HG03442 (cell line): ENCODE data around the gene CFAP221.

ENCODE experiments used
- ATAC-seq: cut with Tn5 transposase; IDR thresholded peaks from one replicate; pipeline ENCODE4 v1.9.1; 2021; ENCODE audit warnings: mild to moderate bottlenecking, moderate library complexity; ENCODE audit not compliant: unreplicated experiment

Gene CFAP221

GRCh38 chr2:119679526-119679837 is 135.2 kb downstream of the CFAP221 start:
- no peak for ATAC-seq

GRCh38 chr2:119679846-119680245 is 135.6 kb downstream of the CFAP221 start:
- ATAC-seq = no peak

GRCh38 chr2:119680457-119681202 is 136.4 kb downstream of the CFAP221 start:
- no peak for ATAC-seq

- no peak for ATAC-seq
Measured at GRCh38 chr2:119681203-119681867, 137.1 kb downstream of the CFAP221 start.

GRCh38 chr2:119681868-119682220 is 137.6 kb downstream of the CFAP221 start:
- no peak for ATAC-seq

GRCh38 chr2:119682578-119682977 is 138.3 kb downstream of the CFAP221 start:
- ATAC-seq = no peak

GRCh38 chr2:119683074-119683712 is 138.9 kb downstream of the CFAP221 start:
- ATAC-seq = no peak

- ATAC-seq = no peak
Measured at GRCh38 chr2:119683713-119684443, 139.6 kb downstream of the CFAP221 start.

- no peak for ATAC-seq
Measured at GRCh38 chr2:119684518-119684917, 140.3 kb downstream of the CFAP221 start.

- no peak for ATAC-seq
Measured at GRCh38 chr2:119688616-119689015, 144.4 kb downstream of the CFAP221 start.

GRCh38 chr2:119689218-119689617 is 145.0 kb downstream of the CFAP221 start:
- no peak for ATAC-seq

GRCh38 chr2:119691189-119691588 is 146.9 kb downstream of the CFAP221 start:
- no peak for ATAC-seq

- no peak for ATAC-seq
Measured at GRCh38 chr2:119691651-119692245, 147.5 kb downstream of the CFAP221 start.

GRCh38 chr2:119692310-119692709 is 148.1 kb downstream of the CFAP221 start:
- no peak for ATAC-seq

GRCh38 chr2:119692954-119693353 is 148.7 kb downstream of the CFAP221 start:
- ATAC-seq = no peak

- no peak for ATAC-seq
Measured at GRCh38 chr2:119693567-119693966, 149.3 kb downstream of the CFAP221 start.

- no peak for ATAC-seq
Measured at GRCh38 chr2:119693967-119694366, 149.7 kb downstream of the CFAP221 start.

- ATAC-seq = no peak
Measured at GRCh38 chr2:119694470-119694844, 150.2 kb downstream of the CFAP221 start.

- ATAC-seq = no peak
Measured at GRCh38 chr2:119694845-119695521, 150.7 kb downstream of the CFAP221 start.

GRCh38 chr2:119696005-119696404 is 151.8 kb downstream of the CFAP221 start:
- no peak for ATAC-seq
